HG03439 (cell line): Measurements from ENCODE around the gene TMEM87B.
A peak's percentile ranks its signal among the peaks of the same experiment; 100 is the strongest.
"Not testable (repeated sequence)": the region's sequence is repeated elsewhere in the genome, so short reads cannot be mapped to it uniquely, and the experiment has no call there.

Source experiments
- ATAC-seq: cut with Tn5 transposase; IDR thresholded peaks from one replicate; pipeline ENCODE4 v1.9.1; 2021; ENCODE audit warnings: mild to moderate bottlenecking, moderate library complexity; ENCODE audit not compliant: unreplicated experiment

Gene TMEM87B

DNA sequence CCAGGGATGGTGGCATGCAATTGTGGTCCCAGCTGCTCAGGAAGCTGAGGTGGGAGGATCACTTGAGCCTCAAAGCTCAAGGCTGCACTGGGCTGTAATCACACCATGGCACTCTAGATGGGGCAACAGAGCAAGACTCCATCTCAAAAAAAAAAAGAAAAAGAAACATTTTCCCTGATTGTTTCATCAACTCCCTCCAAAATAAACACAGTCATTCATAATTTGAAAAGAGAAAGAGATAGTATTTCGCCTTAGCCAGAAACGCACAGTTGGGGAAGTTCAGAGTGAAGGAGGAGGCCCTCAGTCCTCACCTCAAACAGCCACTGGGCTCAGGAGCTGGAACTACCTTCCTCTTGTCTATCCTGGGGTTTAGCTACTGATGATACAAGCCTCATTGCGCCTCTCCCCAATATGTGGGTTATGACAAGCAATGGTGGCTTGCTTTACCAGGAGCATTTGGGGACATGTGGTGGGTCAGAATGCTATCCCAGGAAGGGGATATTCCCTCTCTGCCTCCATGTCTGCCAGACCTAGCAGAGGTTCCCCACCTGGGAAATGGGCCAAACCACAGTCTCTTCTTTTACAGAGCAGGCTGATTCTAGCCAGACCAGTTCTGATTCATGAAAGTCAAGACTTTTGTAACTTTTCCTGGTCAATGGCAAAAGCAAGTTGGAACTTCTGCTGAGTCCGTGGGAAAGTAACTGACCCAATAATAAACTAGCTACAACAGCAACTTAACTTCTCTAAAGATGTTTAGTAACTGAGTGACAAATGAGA lies 22.2 kb upstream of the TMEM87B start:
- ATAC-seq = no peak

DNA sequence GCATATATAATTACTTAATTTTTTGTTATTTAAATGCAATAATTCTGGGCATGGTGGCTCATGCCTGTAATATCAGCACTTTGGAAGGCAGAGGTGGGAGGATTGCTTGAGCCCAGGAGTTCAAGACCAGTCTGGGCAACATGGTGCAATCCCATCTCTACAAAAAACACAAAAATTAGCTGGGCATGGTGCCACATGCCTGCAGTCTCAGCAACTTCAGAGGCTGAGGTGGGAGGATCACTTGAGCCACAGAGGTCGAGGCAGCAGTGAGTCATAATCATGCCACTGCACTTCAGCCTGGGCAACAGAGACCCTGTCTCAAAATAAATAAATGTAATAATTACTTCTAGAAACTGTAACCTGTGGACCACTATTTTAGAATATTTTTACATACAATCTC lies 21.5 kb upstream of the TMEM87B start:
- no peak for ATAC-seq

DNA sequence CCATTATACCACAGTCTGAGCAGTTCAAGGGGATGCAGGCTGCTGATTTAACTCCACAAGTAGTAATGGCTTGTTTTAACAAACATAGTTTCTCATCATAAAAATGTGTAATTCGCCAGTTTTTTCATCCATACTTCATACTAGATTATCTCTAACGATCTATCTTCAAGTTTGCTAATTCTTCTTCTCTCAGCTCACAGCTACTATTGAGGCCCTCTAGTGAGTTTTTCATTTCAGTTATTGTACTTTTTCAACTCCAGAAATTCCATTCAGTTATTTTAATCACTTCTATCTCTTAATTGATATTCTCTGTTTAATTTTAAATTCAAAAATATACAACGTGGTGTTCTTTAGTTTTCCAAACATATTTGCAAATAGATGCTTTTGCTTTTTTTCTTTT lies 20.1 kb upstream of the TMEM87B start:
- no peak for ATAC-seq

DNA sequence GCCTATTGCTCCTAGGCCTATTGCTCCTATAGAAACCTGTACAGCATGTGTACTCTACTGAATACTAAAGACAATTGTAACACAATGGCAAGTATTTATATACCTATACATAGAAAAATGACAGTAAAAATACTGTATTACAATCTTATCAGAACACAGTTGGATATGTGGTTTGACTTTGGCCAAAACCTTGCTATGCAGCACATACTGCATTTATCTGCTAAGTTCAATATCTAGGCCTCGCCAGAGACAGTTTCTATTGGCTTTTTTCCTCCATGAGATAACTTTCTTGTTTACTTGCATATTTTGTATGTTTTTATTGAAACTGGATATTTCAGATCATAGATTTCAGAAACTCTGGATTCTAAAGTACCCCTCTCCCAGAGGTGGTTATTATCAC lies 19.3 kb upstream of the TMEM87B start:
- no peak for ATAC-seq

DNA sequence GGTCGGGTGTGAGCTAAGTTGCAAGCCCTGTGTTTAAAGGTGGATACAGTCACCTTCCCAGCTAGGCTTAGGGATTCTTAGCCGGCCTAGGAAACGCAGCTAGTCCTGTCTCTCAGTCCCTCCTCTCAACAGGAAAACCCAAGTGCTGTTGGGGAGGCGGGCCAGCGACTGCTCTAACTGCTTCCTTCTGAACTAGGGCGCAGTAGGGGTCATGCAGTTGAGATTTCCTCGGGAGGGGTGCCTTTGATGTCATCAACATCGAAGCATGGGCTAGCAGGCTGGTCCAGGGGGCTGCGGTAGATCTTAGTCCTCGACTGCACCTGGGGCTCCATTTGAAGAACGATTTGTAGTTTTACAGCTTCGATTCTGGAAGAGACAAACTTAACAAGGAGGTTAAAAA lies 15.5 kb upstream of the TMEM87B start:
- ATAC-seq = not testable (repeated sequence)

DNA sequence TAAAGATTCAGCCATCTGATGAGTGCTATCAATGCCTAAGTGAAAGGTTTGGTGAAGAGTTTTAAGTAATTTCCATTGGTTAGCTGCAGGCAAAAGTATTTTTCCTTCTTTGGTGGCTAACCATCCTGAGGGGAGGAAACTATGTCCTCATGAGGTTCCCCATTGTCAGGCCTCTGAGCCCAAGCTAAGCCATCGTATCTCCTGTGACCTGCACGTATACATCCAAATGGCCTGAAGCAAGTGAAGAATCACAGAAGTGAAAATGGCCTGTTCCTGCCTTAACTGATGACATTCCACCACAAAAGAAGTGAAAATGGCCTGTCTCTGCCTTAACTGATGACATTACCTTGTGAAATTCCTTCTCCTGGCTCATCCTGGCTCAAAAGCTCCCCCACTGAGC lies 15.0 kb upstream of the TMEM87B start:
- not testable (repeated sequence) for ATAC-seq

DNA sequence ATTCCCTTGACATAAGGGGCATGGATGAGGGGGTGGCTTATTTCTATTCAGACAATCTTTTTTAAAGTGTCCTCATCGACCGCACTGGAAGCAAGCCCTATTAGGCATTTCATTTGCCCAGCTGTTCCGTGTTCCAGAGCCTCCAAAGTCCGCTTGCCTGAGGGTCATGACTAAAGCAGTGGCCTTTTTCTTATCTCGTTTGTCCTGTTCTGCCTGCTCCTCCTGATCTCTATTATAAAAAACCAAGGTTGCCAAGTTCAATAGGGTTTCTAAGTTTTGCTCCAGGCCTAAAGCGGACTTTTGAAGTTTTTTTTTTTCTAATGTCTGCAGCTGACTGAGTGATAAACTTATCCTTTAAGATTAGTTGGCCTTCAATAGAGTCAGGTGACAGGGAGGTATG lies 13.6 kb upstream of the TMEM87B start:
- not testable (repeated sequence) for ATAC-seq

DNA sequence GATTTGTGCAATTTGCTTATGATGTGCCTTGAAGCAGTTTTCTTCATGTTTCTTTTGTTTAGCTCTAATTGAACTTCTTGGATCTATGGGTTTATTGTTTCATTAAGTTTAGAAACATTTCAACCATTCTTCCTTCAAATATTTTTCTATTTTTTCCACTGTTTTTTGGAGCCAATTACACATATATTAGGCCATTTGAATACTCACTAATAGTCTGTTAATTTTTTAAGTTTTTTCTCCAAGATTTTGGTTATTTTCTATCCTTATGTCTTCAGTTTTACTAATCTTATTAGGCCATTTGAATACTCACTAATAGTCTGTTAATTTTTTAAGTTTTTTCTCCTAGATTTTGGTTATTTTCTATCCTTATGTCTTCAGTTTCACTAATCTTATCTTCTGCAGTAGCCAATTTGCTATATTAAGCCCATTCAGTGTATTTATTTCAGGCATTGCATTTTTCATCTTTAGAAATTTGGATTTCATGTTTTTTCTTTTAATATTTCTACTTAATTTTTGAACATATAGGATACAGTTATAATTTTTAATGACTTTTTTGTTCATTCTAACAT lies 9.5 kb upstream of the TMEM87B start:
- no peak for ATAC-seq

DNA sequence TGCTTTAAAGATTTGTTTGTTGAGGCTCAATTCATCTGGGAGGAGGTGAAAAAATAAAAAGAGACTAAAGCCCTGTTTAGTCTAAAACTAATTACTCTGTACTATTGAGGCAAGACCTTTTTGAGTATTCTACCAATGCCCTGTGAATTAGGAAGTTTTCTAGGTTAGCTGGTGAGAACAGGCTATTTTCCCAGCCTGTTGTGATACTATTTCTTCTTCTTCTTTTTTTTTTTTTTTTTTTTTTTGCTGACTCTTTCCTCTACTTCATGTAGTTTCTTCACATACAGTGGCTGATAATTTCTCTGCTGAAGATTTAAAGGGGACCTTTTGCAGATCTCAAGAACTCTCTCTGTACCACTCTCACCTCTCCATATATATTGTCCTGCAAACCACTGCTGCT lies 8.8 kb upstream of the TMEM87B start:
- no peak for ATAC-seq

DNA sequence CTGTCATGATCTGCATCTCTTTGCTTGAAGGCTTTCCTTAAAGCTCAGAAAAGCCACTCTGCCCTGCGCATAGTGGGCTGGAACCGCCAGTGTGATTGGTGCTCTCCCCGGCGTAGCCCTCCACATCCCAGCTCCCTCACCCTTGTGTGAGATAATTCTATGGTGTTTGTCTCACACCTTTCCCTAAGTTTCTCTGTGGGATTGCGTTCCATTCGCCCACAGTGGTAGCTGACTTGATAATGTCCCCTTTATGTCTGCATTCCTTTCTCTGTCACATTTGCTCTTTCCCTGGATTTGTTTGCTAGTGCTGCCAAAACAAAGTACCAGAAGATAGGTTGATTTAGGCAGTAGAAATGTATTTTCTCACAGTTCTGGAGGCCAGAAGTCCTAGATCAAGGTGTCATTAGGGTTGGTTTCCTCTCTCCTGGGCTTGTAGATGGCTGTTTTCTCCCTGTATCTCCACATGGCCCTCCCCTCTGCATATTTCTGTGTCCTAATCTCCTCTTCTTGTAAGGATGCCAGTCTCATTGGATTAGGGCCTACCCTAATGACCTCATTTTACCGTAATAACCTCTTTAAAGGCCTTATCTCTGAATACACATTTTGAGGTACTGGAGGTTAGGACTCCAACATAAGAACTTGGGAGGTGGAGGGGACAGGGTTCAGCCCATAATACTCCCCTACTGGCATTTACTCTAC lies 7.4 kb upstream of the TMEM87B start:
- no peak for ATAC-seq

DNA sequence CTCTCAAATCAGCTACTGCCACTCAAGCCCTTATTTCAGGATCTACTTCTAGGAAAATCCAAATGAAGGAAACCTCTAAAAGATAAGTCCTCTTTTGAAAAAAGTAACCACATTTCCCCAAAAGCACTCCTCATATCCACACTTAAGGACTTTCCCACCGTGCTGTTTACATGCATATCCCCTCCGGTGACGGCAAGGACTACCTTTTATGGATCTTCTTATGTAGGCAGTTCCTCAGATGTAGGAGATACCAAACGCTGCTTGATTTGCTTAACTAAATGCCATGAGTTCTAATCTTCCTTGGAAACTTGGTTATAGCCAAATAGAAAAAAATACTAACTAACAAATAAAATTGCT lies 6.9 kb upstream of the TMEM87B start:
- ATAC-seq = no peak

DNA sequence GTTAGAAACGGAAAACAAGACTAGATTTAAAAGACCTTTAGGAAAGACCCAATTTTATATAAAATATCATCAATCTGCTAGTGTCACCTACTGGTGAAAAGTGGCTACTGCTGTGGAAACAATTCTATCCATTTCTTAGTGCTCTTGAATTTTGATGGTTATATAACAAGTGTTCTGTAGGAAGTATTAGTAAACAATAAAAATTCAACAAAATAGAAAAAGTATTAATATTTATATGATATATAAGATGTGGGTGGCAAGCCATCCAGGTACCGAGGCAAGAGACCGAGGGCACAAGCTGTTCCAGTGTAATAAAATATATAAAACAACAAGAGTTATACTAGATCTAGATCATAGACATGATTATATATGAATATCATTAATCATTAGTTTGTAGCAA lies 6.2 kb upstream of the TMEM87B start:
- ATAC-seq = no peak

DNA sequence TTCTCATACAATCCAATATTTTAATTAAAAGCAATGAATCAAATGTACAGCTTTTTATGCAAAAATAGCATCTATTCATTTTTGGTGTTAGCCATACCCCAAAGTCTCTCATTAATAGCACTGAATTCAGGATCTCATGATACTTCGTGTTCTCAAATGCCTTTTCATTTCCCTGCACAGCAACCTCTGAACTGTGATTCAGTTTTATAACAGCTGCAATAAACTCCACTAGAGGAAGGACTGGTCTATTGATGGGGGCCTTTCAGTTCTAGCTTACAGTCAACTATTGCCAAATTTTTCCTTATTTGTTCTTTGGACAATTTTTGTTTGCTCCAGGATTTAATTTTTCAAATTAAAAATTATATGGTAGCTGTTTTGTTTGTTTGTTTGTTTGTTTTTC lies 4.8 kb upstream of the TMEM87B start:
- ATAC-seq = no peak

DNA sequence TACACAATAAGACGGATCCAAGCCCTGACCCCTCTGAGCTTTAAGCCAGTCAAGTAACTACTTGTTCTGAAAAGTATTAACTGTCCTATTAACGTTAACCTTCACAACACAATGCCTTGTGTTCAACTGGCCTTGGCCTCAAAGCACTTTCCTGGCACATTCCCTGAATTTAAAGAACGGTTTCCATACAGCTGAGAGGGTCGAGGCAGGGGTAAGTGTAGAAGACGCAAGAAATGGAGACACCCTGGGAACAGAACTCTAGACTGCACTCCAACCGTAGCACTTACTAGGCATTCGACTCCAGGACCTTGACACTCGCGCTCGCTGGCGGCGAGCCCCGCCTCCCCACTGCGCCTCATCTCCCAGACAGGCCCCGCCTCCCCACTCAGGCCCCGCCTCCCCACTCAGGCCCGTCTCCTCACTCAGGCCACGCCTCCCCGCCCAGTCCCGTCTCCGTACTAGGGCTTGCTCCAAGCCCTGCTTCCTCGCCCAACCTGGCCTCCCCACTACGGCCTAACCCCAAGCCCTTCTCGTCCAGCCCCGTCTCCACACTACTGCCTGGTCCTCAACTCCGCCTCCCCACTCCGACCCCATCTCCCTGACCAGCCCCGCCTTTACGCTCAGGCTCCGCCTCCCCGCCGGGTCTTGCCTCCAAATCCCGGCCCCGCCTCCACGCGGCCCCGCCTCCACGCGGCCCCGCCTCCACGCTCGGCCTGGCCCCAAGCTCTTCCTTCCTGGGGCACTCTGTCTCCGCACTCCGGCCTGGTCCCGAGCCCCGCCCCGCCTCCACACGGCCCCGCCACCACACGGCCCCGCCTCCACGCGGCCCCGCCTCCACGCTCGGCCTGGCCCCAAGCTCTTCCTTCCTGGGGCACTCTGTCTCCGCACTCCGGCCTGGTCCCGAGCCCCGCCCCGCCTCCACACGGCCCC lies 887 bp upstream of the TMEM87B start:
- peak; percentile 60 for ATAC-seq

DNA sequence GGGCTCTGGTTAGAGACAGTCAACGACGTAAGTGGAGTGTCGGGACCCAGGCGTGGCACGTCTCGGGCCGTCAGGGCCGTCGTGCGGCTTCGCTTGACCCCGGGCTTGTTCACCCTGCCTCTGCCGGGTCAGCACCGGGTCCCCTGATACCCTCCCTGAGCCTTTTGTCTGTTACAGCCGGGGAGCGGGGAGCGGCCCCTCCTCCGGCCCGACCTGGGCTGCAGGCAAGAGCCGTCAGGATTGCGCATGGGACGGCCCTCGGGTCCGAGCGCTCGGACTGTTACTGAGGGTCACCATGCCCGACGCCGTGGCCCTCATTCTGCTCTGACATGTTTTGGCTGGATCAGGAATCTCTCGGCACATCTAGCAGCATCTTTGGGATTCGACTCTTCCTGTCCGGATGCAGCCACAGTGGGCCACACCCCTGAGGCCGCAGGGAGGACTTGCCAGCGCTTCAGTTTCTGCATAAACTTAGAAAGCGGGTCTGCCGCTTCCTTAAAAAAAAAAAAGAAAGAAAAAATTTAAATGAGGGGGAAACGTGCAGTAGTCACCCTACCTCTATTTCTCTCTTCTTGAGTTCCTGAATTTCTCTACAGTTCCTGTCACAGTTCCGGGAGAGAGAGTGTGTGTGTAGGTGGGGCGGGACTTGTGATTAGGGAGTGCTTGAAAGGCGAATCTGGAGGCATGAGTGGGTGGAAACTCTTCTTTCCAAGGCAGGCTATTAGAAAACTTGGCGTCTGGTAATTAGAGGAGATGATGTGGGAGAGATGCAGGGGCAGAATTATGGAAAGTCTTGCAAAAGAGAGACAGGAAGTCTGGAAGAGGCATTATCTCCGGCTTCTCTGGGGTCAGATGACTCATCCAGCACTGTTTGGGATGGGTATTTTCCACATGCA lies 909 bp downstream of the TMEM87B start:
- ATAC-seq = peak; percentile 4

DNA sequence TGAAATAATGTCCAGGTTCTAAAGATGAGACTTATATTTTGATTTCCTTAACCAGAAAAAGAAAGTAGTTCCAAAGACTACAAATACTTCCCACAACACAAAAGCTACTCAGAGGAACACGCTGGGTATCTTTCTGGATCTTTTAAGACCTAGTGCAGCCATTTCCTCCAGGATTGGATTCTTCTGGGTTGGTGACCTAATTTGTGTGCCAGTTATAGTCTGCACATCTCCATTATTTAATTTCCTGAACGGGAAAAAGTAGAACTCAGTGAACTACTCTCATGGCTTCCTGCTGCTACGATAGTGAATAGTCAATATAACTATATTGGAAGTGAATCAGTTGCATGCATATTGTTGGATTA lies 1.5 kb downstream of the TMEM87B start:
- no peak for ATAC-seq

DNA sequence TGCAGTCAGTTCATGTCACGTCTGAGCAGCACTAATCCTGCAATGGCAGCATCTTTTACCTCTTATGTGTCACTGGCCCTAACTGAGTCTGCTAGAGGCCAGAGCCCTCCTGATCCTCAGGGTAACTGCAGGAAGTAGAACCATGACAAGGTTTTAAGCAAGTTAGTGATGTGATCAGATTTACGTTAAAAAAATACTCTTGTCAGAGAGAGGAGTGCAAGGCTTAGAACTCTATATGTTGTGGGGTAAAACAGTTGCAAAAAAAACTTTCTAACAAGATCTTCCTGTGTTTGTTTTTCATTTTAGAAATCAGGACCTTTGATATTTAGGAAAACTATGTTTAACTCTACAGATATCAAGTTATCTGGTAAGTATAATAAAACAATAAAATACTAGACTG lies 4.6 kb downstream of the TMEM87B start:
- no peak for ATAC-seq

DNA sequence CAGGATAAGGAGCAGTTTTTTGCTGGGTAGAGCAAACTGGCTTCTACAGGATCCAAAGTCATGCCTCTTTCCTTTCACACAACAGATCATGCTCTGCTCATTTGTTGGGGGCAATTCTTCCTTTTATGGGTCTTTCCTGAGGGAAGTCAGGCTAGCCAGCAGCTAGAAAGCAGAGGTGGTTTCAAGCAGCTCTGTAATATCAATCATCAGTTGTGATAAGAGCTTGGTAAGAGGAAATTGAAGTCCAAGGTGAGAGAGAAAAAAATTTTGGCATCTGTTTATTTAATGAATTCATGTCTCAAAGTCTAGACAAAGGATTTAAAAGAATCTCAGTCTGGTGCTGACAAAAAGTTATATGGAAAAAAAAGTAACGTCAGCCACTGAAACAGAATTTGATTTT lies 6.2 kb downstream of the TMEM87B start:
- ATAC-seq = no peak

DNA sequence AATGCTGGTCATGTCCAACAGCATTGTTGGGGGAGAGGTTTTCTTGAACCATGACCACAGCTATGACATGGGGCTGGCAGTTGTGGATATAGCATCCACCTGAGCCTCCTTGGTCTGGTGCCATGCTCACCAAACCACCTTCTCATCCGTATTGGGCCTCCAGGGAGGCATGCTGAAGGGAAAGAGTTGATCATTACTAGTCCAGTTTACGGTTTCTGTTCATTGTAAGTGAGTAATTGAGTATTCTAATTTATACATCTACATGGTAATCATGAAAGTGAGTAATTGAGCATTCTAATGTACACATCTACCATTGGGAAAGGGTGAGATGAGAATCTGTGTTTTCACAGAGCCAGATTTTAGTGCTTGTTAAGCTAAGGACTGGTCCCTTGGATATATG lies 6.8 kb downstream of the TMEM87B start:
- no peak for ATAC-seq

DNA sequence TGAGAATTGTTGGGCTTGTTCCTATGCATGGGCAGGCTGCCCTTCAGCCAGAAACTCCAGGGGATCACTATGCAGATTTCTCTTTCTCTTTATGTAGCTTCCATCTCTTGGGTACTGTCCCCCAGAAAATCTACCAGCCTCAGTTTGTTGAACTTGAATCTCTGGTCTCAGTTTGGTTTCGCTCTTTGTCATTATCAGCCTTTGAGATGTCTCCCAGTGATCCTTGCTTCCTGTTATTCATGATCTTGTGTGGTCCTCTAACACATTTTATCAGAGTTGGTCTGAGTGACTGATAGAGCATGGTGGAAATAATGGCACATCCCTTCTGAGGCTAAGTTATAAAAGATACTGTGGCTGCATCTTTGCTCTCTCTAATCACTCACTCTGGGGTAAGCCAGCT lies 7.8 kb downstream of the TMEM87B start:
- no peak for ATAC-seq
